Measurements from ENCODE around the gene SORBS1. TPM values are rescaled to one million over a fixed set of nuclear protein-coding genes. Genes with fewer than 3 reads are reported as not detected.

Gene SORBS1
- total RNA-seq, 1 experiment from 2014 or later = 0.56 TPM

DNA sequence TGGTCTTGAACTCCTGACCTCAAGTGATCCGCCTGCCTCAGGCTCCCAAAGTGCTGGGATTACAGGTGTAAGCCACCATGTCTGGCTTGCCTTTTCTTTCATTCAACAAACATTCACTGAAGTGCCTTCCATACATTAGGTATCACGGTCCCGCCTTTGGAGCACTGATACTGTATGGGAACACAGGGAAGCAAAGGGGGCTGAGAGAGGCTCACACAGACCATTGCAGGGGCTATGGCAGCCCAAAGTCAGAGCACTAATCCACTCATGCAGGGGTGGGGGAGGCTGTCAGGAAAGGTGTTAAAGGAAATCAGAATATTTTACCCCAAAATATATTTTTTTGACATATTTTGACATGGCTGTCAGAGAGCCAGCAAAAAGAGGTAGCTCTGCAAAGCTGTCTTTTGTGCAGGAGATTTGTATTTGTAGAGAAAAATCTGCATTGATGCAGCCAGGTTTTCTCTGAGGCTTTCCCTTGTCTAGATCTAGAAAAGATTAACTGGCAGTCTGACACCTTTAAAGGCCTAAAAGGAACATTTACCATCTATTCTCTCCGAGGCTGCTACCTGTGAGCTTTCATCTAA lies 228.4 kb downstream of the SORBS1 start:
- ChIA-PET CTCF (interaction anchor here (0.6 kb wide), 1 partner anchor 178 kb away, joined by 3 read pairs; no protein-coding TSS in a partner anchor), POLR2A (ENCODE audit: low non-redundant PET) (no interaction called here)
- DNase-seq (ENCODE audit: low spot score) = no peak
- BruUV-seq (replicated peaks) = no TSS peak
- H3K9me3 ChIP-seq (ENCODE audit: low read depth, low read length, poor library complexity, severe bottlenecking) = no peaks in the 10 kb centered on the region
- no peak overlapping the region for H3K4me3 ChIP-seq (ENCODE audit: low read depth, low read length, poor library complexity, severe bottlenecking)
- intact Hi-C loops (cut with micrococcal nuclease; ENCODE audit: unreplicated experiment) = no loop called here
- TF ChIP-seq, protein P1, sequence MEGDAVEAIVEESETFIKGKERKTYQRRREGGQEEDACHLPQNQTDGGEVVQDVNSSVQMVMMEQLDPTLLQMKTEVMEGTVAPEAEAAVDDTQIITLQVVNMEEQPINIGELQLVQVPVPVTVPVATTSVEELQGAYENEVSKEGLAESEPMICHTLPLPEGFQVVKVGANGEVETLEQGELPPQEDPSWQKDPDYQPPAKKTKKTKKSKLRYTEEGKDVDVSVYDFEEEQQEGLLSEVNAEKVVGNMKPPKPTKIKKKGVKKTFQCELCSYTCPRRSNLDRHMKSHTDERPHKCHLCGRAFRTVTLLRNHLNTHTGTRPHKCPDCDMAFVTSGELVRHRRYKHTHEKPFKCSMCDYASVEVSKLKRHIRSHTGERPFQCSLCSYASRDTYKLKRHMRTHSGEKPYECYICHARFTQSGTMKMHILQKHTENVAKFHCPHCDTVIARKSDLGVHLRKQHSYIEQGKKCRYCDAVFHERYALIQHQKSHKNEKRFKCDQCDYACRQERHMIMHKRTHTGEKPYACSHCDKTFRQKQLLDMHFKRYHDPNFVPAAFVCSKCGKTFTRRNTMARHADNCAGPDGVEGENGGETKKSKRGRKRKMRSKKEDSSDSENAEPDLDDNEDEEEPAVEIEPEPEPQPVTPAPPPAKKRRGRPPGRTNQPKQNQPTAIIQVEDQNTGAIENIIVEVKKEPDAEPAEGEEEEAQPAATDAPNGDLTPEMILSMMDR (conservative IDR thresholded peaks at IDR 0.05; ENCODE audit: low read depth, low read length) = no peak
- no peak for TF ChIP-seq EZH2 (IDR thresholded peaks at IDR 0.05; ENCODE audit: borderline replicate concordance, low read depth, low read length, poor library complexity, severe bottlenecking)
- no peak overlapping the region for H3K27ac ChIP-seq (ENCODE audit: low read depth, low read length, poor library complexity, severe bottlenecking)
- no peaks in the 10 kb centered on the region for H3K36me3 ChIP-seq (ENCODE audit: insufficient read depth, low read length, poor library complexity, severe bottlenecking)
- H3K4me1 ChIP-seq (ENCODE audit: insufficient read depth, low read length, poor library complexity, severe bottlenecking) = no peaks in the 10 kb centered on the region
- H3K27me3 ChIP-seq (replicated peaks; ENCODE audit: insufficient read depth, low read depth, low read length, poor library complexity) = no peaks in the 10 kb centered on the region

DNA sequence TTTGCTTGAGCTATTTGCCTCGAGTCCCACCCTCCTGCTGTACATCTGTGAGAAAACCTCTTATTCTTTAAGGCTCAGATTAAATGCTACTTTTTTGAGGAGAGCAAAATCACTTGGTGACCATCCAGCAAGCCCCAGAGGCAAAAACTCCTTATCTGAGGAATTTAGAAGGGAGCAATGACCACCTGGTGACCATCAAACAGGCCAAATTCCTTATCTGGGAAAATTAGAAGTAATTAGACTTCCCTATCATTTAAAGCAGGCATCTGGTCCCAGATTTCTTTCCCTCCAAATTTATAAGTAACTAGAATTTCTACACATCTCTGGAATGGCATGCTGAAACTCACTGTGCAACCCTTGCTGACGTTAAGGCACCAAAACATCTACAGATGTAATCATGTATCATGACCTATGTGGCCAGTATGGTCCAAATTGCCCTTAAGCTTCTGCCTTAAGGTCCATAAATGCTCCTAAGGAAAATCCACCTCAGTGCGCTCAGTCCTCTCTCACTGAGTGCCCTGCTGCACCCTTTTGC lies 229.5 kb downstream of the SORBS1 start:
- TF ChIP-seq EZH2 (IDR thresholded peaks at IDR 0.05; ENCODE audit: borderline replicate concordance, low read depth, low read length, poor library complexity, severe bottlenecking) = no peak
- TF ChIP-seq, protein P1 (conservative IDR thresholded peaks at IDR 0.05; ENCODE audit: low read depth, low read length) = no peak
- H3K9me3 ChIP-seq (ENCODE audit: low read depth, low read length, poor library complexity, severe bottlenecking) = no peaks in the 10 kb centered on the region
- peaks cover 3% of the 10 kb centered on the region for H3K27me3 ChIP-seq (replicated peaks; ENCODE audit: insufficient read depth, low read depth, low read length, poor library complexity)
- no peak for DNase-seq (ENCODE audit: low spot score)
- intact Hi-C loops (cut with micrococcal nuclease; ENCODE audit: unreplicated experiment) = no loop called here
- no peak overlapping the region for H3K4me3 ChIP-seq (ENCODE audit: low read depth, low read length, poor library complexity, severe bottlenecking)
- no peaks in the 10 kb centered on the region for H3K4me1 ChIP-seq (ENCODE audit: insufficient read depth, low read length, poor library complexity, severe bottlenecking)
- no peak overlapping the region for H3K27ac ChIP-seq (ENCODE audit: low read depth, low read length, poor library complexity, severe bottlenecking)
- no TSS peak for BruUV-seq (replicated peaks)
- ChIA-PET POLR2A (ENCODE audit: low non-redundant PET) (no interaction called here), CTCF (no interaction called here)
- H3K36me3 ChIP-seq (ENCODE audit: insufficient read depth, low read length, poor library complexity, severe bottlenecking) = no peaks in the 10 kb centered on the region

DNA sequence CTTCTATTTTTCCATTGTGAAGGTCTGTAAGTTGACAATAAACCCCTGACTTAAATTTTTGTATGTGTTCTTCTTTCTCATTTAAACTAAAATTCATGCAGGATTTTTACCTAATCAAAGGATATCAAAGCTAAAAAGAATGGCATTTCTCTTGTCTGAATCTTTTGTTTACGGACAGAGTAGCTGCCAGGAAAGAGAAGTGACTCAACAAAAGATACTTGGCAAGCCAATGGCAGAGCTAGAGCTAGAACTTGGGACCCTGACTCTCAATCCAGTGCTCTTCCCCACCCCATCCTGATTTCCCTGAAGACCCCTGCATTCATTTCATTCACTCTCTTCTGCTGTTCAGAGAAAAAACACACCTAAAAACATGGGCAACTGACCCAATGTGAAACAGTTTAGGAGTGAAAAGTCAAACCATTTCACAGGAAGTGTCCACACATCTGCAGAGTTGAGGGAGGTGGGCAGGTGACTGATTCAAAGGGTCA lies 230.2 kb downstream of the SORBS1 start:
- H3K36me3 ChIP-seq (ENCODE audit: insufficient read depth, low read length, poor library complexity, severe bottlenecking) = no peaks in the 10 kb centered on the region
- intact Hi-C loops (cut with micrococcal nuclease; ENCODE audit: unreplicated experiment) = no loop called here
- no peak overlapping the region for H3K27ac ChIP-seq (ENCODE audit: low read depth, low read length, poor library complexity, severe bottlenecking)
- H3K4me3 ChIP-seq (ENCODE audit: low read depth, low read length, poor library complexity, severe bottlenecking) = no peak overlapping the region
- peaks cover 6% of the 10 kb centered on the region for H3K27me3 ChIP-seq (replicated peaks; ENCODE audit: insufficient read depth, low read depth, low read length, poor library complexity)
- TF ChIP-seq, protein P1 (conservative IDR thresholded peaks at IDR 0.05; ENCODE audit: low read depth, low read length) = no peak
- TF ChIP-seq EZH2 (IDR thresholded peaks at IDR 0.05; ENCODE audit: borderline replicate concordance, low read depth, low read length, poor library complexity, severe bottlenecking) = no peak
- ChIA-PET CTCF (no interaction called here), POLR2A (ENCODE audit: low non-redundant PET) (no interaction called here)
- no TSS peak for BruUV-seq (replicated peaks)
- H3K4me1 ChIP-seq (ENCODE audit: insufficient read depth, low read length, poor library complexity, severe bottlenecking) = no peaks in the 10 kb centered on the region
- H3K9me3 ChIP-seq (ENCODE audit: low read depth, low read length, poor library complexity, severe bottlenecking) = no peaks in the 10 kb centered on the region
- no peak for DNase-seq (ENCODE audit: low spot score)

All from A673 (cell line).